ENCODE results near the gene HSDL1. TPM values are rescaled to one million over a fixed set of nuclear protein-coding genes. Genes with fewer than 3 reads are reported as not detected.
"Not testable (repeated sequence)": the region's sequence is repeated elsewhere in the genome, so short reads cannot be mapped to it uniquely, and the experiment has no call there.

The HSDL1 gene
- total and polyA plus RNA-seq, 4 donors = 12.6 to 41.3 (median 16.7) TPM

DNA sequence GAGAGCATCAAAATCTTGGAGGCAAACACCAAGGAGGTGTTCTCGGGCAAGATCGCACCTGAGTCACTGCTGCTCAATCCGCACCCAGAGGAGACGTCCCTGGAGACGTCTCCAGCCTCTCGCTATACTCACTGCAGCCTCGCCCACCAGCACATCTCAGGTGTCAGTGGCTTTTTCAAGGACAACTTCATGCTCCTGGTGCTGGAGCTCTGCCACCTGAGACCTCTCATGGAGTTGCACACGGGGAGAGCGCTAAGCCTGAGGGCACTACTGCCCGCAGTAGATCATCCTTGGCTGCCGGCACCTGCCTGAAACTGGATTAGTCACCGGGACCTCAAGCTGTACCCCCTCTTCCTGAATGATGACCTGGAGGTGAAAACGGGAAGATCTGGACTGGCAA is 25.6 kb downstream of the HSDL1 start:
- Histone ChIP-seq H3K9ac (ENCODE audit: insufficient read depth in 1 of 2, low read length in 2 of 2) (no peak overlapping the region), H3K9me3 (ENCODE audit: control insufficient read depth in 4 of 4, insufficient read depth in 3 of 4, low read length in 3 of 4) (no peaks in the 10 kb centered on the region), H3K36me3 (ENCODE audit: control insufficient read depth in 4 of 4, insufficient read depth in 4 of 4, low read length in 4 of 4) (peaks cover 8 to 16% (median 12%) of the 10 kb centered on the region in 4 donors), H3K27me3 (ENCODE audit: control insufficient read depth in 3 of 3, insufficient read depth in 3 of 3, low read length in 2 of 3) (no peaks in the 10 kb centered on the region), H3K27ac (ENCODE audit: low read depth in 1 of 2, low read length in 1 of 2) (no peak overlapping the region), H3K4me3 (no peak overlapping the region), H3K4me1 (ENCODE audit: control insufficient read depth in 5 of 5, insufficient read depth in 5 of 5, low read length in 5 of 5) (peaks cover 5 to 13% (median 9%) of the 10 kb centered on the region in 5 donors)
- WGBS, 2 donors = 82 to 89% methylated on average over 13 of the region's 13 CpGs
- TF ChIP-seq, protein P1, sequence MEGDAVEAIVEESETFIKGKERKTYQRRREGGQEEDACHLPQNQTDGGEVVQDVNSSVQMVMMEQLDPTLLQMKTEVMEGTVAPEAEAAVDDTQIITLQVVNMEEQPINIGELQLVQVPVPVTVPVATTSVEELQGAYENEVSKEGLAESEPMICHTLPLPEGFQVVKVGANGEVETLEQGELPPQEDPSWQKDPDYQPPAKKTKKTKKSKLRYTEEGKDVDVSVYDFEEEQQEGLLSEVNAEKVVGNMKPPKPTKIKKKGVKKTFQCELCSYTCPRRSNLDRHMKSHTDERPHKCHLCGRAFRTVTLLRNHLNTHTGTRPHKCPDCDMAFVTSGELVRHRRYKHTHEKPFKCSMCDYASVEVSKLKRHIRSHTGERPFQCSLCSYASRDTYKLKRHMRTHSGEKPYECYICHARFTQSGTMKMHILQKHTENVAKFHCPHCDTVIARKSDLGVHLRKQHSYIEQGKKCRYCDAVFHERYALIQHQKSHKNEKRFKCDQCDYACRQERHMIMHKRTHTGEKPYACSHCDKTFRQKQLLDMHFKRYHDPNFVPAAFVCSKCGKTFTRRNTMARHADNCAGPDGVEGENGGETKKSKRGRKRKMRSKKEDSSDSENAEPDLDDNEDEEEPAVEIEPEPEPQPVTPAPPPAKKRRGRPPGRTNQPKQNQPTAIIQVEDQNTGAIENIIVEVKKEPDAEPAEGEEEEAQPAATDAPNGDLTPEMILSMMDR (IDR thresholded peaks at IDR 0.05; ENCODE audit: control extremely low read depth, extremely low read depth) = no peak
- ATAC-seq (ENCODE audit: insufficient read depth, low FRiP score) (no peak), DNase-seq (no peak)

DNA sequence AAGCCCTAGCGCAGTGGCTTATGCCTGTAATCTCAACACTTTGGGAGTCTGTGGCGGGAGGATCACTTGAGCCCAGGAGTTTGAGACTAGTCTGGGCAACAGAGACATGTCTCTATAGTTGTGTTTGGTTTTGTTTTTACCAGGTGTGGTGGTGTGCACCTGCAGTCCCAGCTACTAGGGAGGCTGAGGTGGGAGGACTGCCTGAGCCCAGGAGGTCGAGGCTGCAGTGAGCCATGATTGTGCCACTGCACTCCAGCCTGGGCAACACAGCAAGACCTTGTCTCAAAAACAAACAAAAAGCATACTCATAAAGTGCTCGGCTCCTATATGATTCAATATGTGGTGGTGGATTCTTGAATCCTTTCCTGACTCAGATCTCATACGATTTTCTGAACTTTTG is 26.7 kb downstream of the HSDL1 start:
- 89 to 92% methylated on average over 5 of the region's 5 CpGs for WGBS, 2 donors
- not testable (repeated sequence) for H3K9ac ChIP-seq (ENCODE audit: insufficient read depth in 1 of 2, low read length in 2 of 2); H3K4me3 ChIP-seq; H3K27me3 ChIP-seq (ENCODE audit: control insufficient read depth in 3 of 3, insufficient read depth in 3 of 3, low read length in 2 of 3); DNase-seq; H3K27ac ChIP-seq (ENCODE audit: low read depth in 1 of 2, low read length in 1 of 2); H3K9me3 ChIP-seq (ENCODE audit: control insufficient read depth in 4 of 4, insufficient read depth in 3 of 4, low read length in 3 of 4); ATAC-seq (ENCODE audit: insufficient read depth, low FRiP score); H3K36me3 ChIP-seq (ENCODE audit: control insufficient read depth in 4 of 4, insufficient read depth in 4 of 4, low read length in 4 of 4)
- peaks cover 5 to 14% (median 9%) of the 10 kb centered on the region in 5 donors for H3K4me1 ChIP-seq (ENCODE audit: control insufficient read depth in 5 of 5, insufficient read depth in 5 of 5, low read length in 5 of 5)

DNA sequence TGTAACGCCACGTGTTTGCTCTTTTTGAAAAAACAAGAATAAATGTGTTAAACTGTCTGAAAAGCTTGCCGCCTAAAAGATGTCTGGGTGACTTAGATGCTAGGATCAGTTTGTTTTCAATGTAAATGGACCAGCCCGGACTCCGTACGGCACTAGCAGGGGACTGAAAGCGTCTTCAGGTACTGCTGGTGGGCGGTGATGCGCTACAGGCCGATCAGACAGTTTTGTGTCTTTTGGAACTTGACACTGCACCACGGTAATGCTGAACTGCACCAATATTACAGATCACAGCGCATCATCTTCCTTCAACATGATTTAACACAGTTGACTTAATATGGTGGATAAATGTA is 27.5 kb downstream of the HSDL1 start:
- no peak for DNase-seq
- H3K9me3 ChIP-seq (ENCODE audit: control insufficient read depth in 4 of 4, insufficient read depth in 3 of 4, low read length in 3 of 4) = no peaks in the 10 kb centered on the region
- H3K36me3 ChIP-seq (ENCODE audit: control insufficient read depth in 4 of 4, insufficient read depth in 4 of 4, low read length in 4 of 4) = peaks cover 0 to 5% (median under 1%) of the 10 kb centered on the region in 4 donors
- 11% methylated on average over 12 of the region's 12 CpGs for WGBS, 2 donors
- peak overlapping the region; percentile 21 to 81 for H3K9ac ChIP-seq (ENCODE audit: insufficient read depth in 1 of 2, low read length in 2 of 2)
- H3K27me3 ChIP-seq (ENCODE audit: control insufficient read depth in 3 of 3, insufficient read depth in 3 of 3, low read length in 2 of 3) = no peaks in the 10 kb centered on the region
- peaks cover 5 to 14% (median 9%) of the 10 kb centered on the region in 5 donors for H3K4me1 ChIP-seq (ENCODE audit: control insufficient read depth in 5 of 5, insufficient read depth in 5 of 5, low read length in 5 of 5)
- H3K4me3 ChIP-seq = peak overlapping the region; percentile 86
- ATAC-seq (ENCODE audit: insufficient read depth, low FRiP score) = no peak
- peak overlapping the region; percentile 94 to 96 for H3K27ac ChIP-seq (ENCODE audit: low read depth in 1 of 2, low read length in 1 of 2)
- TF ChIP-seq, protein P1 (IDR thresholded peaks at IDR 0.05; ENCODE audit: control extremely low read depth, extremely low read depth) = no peak

DNA sequence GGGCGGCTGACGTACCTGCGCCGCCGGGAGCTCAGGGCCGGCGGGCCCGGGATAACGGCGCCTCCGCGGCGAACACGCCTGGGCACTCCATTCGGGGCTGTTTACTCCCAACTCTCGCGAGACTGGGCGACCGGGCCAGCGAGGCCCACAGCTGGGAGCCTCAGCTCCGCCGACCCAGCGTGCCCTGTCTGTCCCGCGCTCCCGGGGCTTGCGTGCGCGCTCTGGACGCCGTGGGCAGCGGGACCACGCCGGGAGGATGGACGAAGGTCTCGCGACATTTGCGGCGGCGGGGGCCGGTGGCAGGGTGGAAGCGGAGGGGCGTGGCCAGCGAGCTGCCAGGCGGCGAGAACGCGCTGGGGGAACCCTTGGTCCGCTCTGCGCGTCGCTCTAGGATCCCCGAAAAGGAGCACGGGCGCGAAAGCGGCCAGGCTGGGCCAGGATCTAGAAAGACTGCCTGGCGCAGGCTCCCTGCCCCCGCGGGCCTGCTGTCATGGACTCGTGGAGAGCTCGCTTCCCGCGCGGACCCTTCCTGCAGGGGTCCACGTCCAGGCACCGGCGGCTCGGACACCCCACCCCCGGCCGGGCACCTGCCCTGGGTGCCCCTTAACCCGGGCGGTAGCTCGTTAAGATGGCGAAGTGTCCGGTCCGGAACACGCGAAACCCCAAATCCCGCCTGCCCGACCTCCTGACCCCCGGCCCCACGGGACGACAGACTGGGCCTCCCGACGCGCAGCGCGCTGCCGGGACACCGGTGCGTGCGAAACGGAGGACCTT is 28.1 kb downstream of the HSDL1 start, which contains the start of gene MBTPS1:
Gene MBTPS1, minus strand, starts transcription at position 223 of the 774 bp plus-strand sequence. CDS start 15,159 bp downstream, outside the sequence.
- Histone ChIP-seq H3K36me3 (ENCODE audit: control insufficient read depth in 4 of 4, insufficient read depth in 4 of 4, low read length in 4 of 4) (peaks cover 0 to 4% (median 0%) of the 10 kb centered on the region in 4 donors), H3K9ac (ENCODE audit: insufficient read depth in 1 of 2, low read length in 2 of 2) (peak within 1 kb of the TSS; percentile 76 to 89), H3K27me3 (ENCODE audit: control insufficient read depth in 3 of 3, insufficient read depth in 3 of 3, low read length in 2 of 3) (no peaks in the 10 kb centered on the region), H3K9me3 (ENCODE audit: control insufficient read depth in 4 of 4, insufficient read depth in 3 of 4, low read length in 3 of 4) (no peaks in the 10 kb centered on the region), H3K4me3 (peak within 1 kb of the TSS; percentile 86), H3K4me1 (ENCODE audit: control insufficient read depth in 5 of 5, insufficient read depth in 5 of 5, low read length in 5 of 5) (peaks cover 5 to 14% (median 9%) of the 10 kb centered on the region in 5 donors), H3K27ac (ENCODE audit: low read depth in 1 of 2, low read length in 1 of 2) (peak within 1 kb of the TSS; percentile 94 to 96)
- WGBS, 2 donors = 0 to 1% methylated on average over 87 to 94 of the region's 94 CpGs
- TF ChIP-seq, protein P1 (IDR thresholded peaks at IDR 0.05; ENCODE audit: control extremely low read depth, extremely low read depth) = no peak
- DNase-seq = peak; percentile 99
- peak; percentile 98 for ATAC-seq (ENCODE audit: insufficient read depth, low FRiP score)

Measured in lung (tissue), 12 donors.